HS-27A (cell line): ENCODE measurements around the gene RRM2.
"Not testable (repeated sequence)": the region's sequence is repeated elsewhere in the genome, so short reads cannot be mapped to it uniquely, and the experiment has no call there.

ENCODE experiments used
- DNase-seq: peaks from one replicate; pipeline ENCODE4 v3.0.0-alpha.2; 2012; ENCODE audit warnings: low read depth, missing footprints

Gene RRM2

DNA sequence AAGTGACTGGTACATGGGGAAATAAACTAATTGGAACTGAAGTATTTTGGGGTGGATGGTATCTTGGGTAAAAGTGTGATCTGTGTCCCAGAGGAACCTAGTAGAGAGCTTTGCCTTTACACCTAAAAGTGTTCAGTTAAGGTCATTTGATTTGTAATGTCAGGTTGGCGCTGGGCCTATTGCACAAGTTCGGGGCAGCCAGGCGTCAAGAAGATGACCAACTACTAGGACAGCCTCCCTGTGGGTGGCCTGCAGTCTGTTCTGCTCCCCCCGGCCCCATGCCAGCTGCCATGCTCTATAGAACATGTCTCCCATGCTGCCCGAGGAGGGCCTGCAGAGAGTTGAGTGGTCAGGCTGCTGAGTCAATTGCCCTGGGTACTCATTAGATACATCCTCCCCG, 10.1 kb downstream of the RRM2 start:
- DNase-seq, result no peak

DNA sequence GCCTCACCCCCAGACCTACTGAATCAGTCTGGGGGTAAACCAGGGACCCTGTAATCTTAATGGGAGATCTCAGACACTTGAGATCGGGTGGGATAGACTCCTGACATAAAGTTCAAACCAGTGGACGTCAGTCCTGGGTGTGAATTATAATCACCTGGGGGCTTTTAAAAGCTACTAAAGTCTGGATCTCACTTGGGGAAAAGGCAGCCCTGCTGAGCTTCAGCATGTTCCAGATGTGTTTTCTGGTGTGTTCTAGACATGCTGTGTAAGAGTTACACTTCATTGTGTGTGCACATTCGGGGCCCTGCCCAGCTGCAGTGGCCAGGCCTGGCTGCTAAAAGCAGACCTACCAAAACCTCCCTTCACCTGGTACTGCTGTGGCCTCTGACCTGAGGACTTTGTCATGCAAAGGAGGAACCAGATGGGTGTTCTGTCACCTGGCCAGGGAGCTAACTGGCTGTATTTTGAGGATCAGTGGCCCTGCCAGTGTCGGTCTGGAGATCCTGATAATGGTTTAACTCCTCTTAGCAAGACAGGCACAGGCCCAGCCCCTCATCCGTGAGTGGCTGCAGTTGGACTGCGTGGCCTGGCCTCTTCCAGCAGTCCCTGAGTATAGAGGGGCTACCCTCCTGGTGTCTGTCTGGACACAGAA, 10.6 kb downstream of the RRM2 start:
- no peak for DNase-seq

DNA sequence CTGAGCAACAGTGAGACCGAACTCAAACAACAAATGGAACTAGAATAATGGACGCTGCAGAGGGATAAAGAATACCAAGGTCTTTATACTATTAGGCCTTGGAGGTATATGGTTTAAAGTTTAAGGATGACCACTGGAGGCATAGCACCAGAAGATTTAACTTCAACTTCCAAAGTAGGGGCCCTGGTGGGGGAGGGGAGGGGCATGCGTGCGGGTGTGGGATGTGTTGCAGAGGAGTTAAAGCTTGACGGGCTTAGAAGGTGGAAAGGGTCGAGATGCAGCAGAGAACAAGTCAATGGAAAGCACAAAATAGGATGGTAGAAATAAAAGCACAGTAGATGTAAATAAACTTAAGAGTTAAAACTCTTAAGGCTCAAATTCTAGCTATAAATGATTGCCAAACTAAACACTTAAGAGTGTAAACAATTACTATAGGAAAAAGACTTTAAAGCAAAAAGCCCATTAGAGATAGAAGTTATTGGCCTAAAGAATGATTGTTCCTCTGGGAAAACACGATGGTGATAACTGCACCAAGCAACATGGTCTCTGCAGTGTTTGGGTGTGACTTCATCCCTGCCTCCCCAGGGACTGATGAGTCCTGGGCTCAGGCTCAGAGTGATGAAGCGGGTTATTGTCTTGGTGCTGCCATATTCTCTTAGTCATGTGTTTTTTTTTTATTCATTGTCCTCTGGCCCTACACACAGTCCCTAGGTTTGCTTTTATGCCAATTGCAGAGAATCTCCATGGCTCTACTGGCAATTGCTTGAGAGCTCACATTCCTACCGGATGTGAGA, 13.0 kb downstream of the RRM2 start:
- no peak for DNase-seq

DNA sequence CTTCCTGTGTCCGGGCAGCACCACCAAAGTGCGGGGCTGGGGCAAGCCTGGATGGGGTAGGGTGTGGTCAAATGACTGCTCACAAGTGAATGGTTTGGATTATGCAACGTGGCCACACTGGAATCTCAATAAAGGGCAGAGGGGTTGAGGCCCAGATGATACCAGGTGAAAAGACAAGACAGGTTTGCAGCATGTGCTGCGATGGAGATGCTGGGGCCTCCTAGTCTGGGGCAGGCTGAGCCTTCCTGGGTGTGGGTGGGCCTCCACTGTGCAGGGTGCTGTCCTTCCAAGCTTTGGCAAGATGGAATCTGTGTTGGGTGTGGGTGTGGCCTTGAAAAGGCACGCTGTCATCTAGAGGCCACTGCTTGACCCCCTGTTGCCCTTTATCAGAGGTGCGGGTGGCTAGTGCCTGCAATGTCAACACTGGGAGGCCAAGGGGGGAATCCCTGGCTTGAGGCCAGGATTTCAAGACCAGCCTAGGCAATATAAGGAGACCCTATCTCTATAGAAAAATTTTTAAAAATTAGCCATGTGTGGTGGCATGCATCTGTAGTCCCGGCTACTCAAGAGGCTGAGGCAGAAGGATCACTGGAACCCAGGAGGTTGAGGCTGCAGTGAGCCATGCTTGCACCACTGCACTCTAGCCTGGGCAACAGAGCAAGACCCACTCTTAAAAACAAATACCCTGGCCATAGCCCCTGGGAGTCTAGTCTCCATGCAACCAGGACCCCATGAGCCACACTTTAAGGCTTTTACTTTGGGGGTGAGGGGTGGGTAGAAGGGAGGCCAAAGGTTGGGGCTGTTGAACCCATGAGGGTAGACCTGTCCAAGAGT, 13.8 kb downstream of the RRM2 start:
- no peak for DNase-seq

DNA sequence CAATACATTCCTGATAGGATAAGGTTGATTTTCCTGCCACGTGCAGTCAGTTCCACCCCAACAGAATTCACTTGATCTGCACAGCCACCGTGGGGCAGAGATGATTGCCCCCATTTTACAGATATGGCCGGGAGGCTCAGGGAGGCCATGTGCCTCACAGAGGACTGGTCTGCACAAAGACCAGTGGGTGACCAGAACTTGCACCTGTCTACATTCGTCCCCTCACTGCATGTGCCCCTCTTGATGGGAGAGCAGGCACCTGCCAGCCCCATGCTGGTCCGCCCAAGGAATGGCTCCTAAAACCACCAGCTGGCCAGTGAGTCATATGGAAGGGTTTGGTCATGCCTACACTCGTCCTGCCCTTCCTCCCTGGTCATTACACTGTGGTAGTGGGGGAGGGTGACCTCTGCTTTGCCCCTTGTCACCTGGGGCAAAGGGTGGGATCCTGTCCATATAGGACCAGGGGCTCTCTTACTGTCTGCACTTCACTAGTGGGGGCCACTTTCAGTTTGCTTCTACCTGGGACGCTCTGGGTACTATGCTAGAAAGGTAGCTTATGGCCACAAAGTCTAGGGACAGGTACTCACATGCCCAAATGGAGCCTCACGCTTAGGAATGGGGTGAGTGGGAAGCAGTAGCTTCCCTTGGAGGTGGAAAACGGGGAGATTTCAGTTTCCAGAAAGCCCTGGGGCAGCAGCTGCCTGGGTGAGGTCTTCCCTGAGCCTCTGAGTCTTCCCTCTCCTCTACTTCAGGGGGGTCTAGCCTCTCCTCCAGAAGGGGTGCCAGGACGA, 14.7 kb downstream of the RRM2 start:
- DNase-seq, result no peak

DNA sequence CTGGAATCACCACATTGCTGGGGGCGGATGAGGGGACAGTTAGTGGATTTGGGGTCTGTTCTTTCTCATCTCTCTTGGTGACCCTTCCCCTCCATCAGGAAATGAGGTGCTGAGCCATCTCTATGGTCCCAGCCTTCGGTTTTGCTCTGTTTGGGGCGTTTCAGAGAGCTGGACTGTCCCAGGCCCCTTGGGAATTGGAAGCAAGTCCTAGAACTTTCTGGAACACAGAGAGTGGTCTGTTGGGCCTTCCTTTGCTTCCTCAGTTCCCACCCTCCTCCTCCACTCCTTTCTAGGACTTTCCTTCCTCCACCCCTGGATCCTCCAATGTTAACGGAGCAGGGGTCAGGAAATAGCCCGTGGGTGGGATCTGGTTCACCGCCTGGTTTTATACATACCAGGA, 17.0 kb downstream of the RRM2 start:
- DNase-seq, result no peak

DNA sequence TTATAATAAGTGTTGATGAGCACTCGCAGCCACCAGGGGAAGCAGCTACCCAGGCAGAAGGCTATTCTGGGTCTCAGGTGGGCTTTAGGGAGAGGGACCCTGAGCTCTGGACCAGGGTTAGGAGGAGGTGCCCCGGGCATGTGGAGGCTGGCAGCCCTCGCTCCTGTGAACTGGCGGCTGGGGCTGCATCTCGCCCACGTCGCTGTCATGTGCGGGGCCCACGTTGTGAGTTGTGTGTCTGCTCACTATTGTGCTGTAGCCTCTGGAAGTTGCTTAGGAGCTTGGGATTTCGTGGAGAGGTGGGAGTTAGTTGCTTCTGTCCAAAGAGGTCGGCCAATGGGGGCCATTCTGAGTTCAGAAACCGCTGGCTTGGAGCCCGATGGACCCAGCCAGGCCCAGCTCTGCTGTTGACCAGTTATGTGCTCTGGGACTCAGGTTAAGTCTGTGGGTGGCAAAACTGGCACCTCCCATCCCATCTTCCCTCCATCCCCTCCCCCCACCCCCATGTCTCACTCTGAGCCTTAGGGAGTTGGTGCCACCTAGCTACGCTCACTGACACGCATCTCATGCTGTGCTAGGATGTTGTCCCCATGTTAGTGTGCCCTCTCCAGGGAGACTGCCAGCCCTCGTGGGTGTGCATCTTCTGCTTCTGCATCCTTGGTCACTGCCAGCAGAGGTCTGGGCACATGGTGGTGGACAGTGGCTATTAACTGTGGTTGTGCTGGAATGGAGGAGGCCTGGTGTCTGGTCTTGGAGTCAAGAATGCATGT, 18.5 kb downstream of the RRM2 start:
- no peak for DNase-seq

DNA sequence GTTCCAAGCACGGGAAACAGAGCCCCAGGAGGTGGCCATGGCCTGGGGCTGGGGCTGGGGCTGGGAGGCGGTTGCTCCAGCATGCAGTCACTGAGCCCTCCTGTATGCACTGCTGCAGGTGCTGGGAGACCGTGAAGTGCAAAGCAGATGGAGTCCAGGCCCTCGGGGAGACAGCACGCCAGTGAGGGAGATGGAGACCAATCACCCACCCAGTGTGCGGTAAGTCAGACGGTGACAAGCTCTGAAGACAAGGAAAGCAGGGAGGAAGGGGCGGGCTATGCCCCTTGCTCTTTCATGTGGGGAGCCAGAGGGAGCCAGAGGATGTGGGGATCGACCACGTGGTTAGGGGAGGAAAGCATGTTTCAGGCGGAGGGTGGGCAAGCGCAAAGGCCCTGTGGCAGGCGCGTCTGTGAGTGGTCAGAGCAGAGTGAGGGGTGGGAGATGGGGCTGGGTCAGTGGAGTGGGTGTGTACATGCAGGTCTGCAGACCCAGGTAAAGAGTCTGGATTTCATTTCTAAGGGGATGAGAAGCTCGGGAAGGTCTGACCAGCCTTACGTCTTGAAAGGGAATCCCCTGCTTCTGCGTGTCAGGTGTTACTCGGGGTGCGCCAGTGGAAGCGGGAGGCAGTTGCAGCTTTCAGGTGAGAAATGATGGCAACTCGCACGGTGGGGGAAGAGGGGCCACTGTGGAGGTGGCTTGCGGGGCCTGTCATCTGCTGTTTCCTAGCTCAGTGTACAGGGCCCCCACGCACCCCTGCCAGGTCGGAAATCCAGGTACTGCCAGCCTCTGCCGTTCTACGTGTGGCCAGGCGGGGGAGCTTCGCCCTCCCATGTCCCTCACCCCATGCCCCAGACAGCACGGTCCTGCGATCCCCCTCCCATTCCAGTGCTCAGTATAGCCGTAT, 19.4 kb downstream of the RRM2 start:
- no peak for DNase-seq

DNA sequence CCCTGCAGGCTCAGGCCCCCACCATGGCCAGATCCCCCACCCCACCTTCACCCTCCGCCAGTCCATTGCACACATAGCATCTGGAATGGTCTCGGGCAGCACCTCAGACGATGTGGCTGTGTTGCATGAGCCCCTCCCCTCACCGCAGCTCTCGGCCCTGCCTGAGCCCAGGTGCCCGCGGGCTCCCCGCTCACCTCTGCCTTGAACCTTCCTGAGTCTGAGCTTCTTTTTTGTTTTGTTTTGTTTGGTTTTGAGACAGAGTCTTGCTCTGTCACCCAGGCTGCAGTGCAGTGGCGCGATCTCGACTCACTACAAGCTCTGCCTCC, 20.1 kb downstream of the RRM2 start:
- no peak for DNase-seq

DNA sequence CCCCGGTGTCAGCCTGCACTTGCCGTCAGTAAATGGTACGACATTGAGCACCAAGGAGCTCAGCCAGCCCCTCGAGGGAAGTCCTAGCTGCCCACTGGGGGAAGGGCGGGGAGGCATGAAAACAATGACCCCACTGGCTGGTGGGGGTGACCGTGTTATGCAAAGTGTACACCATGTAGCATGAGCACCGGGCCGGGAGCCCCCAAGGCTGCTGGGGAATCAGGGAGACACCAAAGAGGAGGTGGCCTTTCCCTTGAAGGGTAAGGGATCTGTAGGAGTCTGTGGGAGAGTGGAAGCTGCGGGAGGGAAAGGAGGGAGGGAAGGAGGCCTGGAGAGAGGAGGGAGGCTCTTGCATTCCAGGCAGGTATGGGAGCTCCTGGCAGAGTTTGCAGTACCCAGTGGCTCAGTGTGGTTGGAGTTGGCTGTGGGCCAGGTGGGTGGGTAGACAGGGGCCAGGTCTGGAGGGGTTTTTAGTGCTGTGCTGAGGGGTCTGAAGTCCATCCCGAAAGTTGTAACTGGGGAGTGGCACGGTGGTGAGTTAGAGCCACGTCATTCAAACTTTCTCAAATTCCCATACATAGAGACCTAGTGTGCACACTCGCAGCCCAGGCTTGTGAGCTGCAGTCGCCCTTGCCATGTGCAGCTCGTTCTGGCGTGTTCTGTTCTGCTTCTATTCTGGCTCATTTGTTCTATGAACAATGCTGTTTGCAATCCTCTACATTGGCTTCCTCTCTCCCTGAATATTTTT, 22.4 kb downstream of the RRM2 start:
- DNase-seq, result no peak

DNA sequence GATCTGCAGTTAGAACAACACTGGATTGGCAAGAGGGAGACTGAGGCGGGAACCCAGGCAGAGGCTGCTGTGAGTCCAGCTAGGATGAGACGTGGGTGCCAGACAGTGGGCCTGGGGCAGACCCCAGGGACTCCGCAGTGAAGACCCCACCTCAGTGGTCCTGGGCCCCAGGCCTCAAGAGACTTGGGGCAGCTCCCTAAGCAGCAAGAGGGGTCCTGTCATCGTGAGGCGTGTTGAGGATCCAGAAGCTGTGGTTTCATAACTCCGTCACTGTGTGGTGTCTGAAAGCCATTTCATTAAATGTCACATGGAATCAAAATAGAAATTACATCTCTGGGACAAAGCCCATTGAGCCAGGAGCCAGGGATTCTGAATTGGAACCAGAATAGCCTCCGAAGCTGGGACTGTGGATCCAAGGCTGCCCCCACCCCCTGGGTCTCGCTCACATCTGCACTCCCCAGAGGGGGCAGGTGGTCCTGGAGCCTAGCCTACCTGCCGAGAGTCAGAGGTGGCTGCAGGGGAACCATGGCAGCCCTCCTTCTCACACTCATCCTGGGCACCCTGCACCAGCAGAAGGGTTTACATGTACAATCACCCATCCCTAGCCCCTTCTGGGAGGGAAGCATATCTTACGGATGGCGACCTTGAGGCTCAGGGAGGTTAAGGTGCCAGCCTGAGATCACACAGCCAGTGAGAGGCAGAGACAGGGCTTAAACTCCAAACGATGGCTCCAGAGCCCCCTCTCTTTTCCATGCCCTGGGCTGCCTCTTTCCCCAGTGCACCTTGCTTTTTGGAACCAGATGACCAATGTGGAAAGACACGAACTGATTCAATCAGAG, 23.2 kb downstream of the RRM2 start:
- no peak for DNase-seq

DNA sequence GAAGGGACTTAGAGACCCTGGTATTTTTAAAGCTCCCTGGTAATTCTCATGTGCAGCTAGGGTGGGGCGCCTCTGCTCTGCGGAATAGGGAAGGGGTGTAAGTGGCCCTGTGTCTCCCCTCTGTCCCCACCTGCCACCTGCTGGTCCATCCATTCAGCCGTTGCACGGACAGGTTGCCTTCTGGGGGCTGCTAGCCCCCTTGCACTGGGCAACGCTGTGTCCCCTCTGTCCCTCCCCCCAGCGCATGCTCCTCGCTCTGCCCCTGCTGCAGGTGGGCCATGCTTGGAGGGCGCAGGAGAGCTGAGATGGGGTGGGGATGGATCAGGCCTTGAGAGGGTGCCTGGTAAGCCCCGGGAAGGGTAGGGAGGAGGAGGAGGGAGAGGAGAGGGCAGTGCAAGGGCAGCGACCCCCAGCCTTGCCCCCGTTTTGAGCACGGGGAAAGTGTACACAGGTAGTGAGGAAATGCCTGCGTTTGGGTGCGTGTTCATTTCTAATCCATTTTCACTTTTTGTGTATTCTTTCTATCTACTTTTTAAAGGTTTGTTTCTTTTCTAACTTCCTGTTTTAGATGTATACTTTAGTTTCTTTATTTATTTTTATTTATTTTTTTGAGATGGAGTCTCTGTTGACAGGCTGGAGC, 23.9 kb downstream of the RRM2 start:
- no peak for DNase-seq

DNA sequence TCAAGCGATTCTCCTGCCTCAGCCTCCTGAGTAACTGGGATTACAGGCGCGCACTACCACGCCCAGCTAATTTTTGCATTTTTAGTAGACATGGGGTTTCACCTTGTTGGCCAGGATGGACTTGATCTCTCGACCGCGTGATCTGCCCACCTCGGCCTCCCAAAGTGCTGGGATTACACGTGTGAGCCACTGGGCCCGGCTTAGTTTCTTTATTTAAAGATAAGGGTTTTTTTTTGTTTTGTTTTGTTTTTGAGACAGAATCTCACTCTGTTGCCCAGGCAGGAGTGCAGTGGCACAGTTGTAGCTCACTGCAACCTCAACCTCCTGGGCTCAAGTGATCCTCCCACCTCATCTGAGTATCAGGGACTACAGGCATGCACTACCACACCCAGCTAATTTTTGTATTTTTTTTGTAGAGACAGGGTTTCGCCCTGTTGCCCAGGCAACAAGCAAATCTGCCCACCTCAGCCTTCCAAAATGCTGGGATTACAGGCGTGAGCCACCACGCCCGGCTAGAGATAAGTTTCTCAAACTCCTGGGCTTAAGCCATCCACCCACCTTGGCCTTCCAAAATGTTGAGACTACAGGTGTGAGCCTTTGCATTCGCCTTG, 24.6 kb downstream of the RRM2 start:
- not testable (repeated sequence) for DNase-seq

DNA sequence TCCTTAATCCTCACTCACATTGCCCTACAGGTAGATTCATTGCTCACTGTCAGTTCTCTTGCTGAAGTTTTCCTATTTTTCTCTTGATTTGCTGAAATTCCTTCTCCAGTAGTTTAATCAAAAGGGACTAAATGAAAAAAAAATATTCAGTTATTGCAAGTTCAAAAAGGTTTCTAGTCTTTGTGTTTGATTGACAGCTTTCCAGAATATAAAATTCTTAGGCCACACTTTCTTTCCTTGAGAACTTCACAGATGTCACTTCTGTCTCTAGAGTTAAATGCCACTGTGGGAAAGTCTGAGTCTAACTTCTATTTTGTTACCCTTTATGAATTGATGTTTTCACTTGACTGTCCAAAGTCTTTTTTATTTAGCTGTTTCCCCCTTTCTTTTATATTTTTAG, 25.7 kb downstream of the RRM2 start:
- no peak for DNase-seq

DNA sequence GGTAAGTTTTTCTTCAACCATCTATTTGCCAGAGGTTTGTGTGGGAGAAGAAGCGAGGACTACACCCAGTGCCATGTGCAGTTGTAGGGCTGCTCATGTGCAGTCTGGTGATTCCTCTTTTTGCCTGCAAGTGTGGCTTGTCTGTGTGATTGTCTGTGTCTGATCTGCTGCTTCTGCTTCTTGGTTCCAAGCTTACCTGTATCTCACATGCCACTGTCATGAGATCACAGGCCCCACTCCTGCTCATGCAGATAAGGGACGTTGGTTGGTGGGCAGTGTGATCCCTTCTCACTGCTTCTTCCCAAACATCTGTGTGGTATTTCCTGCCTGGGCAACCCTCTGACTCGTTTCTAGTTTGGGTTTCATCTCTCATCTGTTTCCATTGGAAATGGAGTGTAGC, 27.1 kb downstream of the RRM2 start:
- no peak for DNase-seq

DNA sequence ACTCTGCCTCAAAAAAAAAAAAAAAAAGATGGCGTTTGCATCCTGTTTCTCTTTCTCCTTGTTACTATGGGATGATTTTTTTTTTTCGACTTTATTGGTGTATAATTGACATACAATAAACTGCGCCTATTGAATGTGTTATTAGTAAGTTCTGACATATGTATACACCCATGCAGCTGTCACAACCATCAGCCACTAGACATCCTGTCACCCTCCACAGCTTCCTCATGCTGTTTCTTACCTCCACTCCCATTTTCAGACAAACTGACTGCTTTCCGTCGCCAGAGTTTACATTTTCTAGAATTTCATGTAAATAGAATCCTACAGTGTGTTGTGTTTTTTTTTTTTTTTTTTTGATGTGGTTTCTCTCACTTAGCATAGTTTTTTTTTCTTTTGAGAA, 27.9 kb downstream of the RRM2 start:
- no peak for DNase-seq

DNA sequence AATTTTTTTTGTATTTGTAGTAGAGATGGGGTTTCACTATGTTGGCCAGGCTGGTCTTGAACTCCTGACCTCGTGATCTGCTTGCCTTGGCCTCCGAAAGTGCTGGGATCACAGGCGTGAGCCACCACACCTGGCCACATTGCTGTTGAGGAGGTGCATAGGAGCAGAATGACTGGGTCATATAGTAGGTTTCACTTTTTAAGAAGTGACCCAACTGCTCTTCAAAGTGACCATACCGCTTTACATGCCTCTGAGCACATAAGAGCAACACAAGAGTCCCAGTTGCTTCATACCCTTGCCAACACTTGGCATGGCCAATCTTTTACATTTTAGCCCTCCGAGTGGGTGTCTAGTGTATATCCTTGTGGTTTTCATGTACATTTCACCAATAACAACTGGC, 28.9 kb downstream of the RRM2 start:
- DNase-seq, result no peak

DNA sequence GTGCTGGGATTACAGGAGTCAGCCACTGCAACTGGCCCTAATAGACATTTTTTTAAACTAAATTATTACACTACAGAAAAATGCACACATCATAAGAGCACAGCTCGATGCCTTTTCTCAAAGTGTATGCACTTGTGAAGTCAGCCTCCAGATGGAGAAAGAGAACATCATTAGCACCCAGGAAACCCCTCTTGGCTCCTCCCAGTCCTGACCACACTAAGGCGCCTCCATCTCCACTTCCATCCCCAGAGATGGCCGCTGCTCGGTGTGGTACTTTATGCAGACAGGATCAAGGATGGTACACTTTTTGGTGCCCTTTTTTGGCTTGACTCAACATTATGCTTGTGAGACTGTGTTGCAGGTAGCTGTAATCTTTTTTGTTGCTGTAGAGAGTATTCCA, 34.8 kb downstream of the RRM2 start:
- no peak for DNase-seq
